Activated CD4-positive, alpha-beta T cell treated with anti-CD3 and anti-CD28 coated beads for 36 hours (primary cell): ENCODE data around the gene CBX8. TPM values are rescaled to one million over a fixed set of nuclear protein-coding genes. Genes with fewer than 3 reads are reported as not detected.

ENCODE experiments used
- ATAC-seq: fragments of 200-7000 bp; cut with Tn5 transposase; one replicate; pipeline ENCODE4 v1.10.0; 2021; ENCODE audit warnings: mild to moderate bottlenecking, moderate library complexity
- CTCF ChIA-PET: fragments of 350-600 bp; sonication (Branson Sonifier 250); formaldehyde crosslinking; loops from one replicate; lab custom pipeline; 2021; ENCODE audit warnings: antibody characterized with exemption; lab: Charles Lee
- POLR2A ChIA-PET: fragments of 350-600 bp; sonication (Branson Sonifier 250); formaldehyde crosslinking; loops from one replicate; lab custom pipeline; 2021; ENCODE audit warnings: antibody characterized with exemption, inconsistent platforms; lab: Charles Lee
- DNase-seq: peaks from one replicate; pipeline ENCODE4 v3.0.0-alpha.2; 2020
- H3K27ac Mint-ChIP-seq: one replicate; pipeline ENCODE4 v1.8.0; 2021; ENCODE audit warnings: mixed read lengths
- H3K27me3 Mint-ChIP-seq: one replicate; pipeline ENCODE4 v1.8.0; 2021; ENCODE audit warnings: mixed read lengths
- H3K36me3 Mint-ChIP-seq: one replicate; pipeline ENCODE4 v1.8.0; 2021; ENCODE audit warnings: low read depth, mixed read lengths
- H3K4me1 Mint-ChIP-seq: one replicate; pipeline ENCODE4 v1.8.0; 2021; ENCODE audit warnings: mixed read lengths
- H3K4me3 Mint-ChIP-seq: one replicate; pipeline ENCODE4 v1.8.0; 2021; ENCODE audit warnings: mild to moderate bottlenecking, moderate library complexity, mixed read lengths
- H3K9me3 Mint-ChIP-seq: one replicate; pipeline ENCODE4 v1.8.0; 2021; ENCODE audit warnings: low read depth, mixed read lengths
- intact Hi-C, 2 experiments: fragments of 100-400 bp; cut with DNase I in 1 of 2; cut with micrococcal nuclease in 1 of 2; formaldehyde crosslinking; loops; one replicate each; pipeline versions ENCODE4 v1.14.2 to v1.15.1; 2022 to 2024; cut with DNase I, micrococcal nuclease
- total RNA-seq, 2 experiments: library from RNA; stranded (reverse); gene quantifications; one replicate each; pipeline ENCODE4 v1.2.3, GENCODE V29; 2021

CBX8 gene
- total RNA-seq, 2 experiments from 2014 or later: 4.7 to 6.0 TPM

- Mint-ChIP-seq H3K9me3 (no peaks in the 10 kb centered on the region), H3K27me3 (peaks cover 37% of the 10 kb centered on the region), H3K4me3 (no peak overlapping the region), H3K27ac (no peak overlapping the region), H3K36me3 (no peaks in the 10 kb centered on the region), H3K4me1 (peaks cover 19% of the 10 kb centered on the region)
- CTCF ChIA-PET: interaction anchor here (1.1 to 1.5 kb wide), 3 partner anchors 9 to 104 kb away, joined by 4 to 5 read pairs (median 4); no protein-coding TSS in a partner anchor
- ATAC-seq (no peak), DNase-seq (no peak)
- POLR2A ChIA-PET: interaction anchor here (0.6 to 0.7 kb wide), 3 partner anchors 9 to 135 kb away, joined by 3 to 4 read pairs (median 4); no protein-coding TSS in a partner anchor
- intact Hi-C loops: loop anchor here (2.0 to 10.0 kb wide), 3 partner anchors 91 to 229 kb away; partner anchors contain the start of gene CBX4 (in 1 of the 2)
These were observed 53.3 kb downstream of the CBX8 start for GRCh38 chr17:79743614-79744013.

GRCh38 chr17:79742951-79743476 is 53.9 kb downstream of the CBX8 start:
- H3K9me3 Mint-ChIP-seq: no peaks in the 10 kb centered on the region
- H3K27me3 Mint-ChIP-seq: peaks cover 35% of the 10 kb centered on the region
- H3K4me1 Mint-ChIP-seq: peaks cover 19% of the 10 kb centered on the region
- H3K4me3 Mint-ChIP-seq: no peak overlapping the region
- DNase-seq (no peak), ATAC-seq (no peak)
- H3K27ac Mint-ChIP-seq: no peak overlapping the region
- intact Hi-C loops: loop anchor here (1.0 to 10.0 kb wide), 7 partner anchors 15 to 248 kb away; partner anchors contain the start of genes CBX2 (in 1 of the 2) and CBX4 (in 1 of the 2)
- CTCF ChIA-PET: interaction anchor here (1.1 to 1.5 kb wide), 4 partner anchors 9 to 251 kb away, joined by 3 to 4 read pairs (median 4); no protein-coding TSS in a partner anchor
- H3K36me3 Mint-ChIP-seq: no peaks in the 10 kb centered on the region
- POLR2A ChIA-PET: interaction anchor here (0.6 kb wide), 1 partner anchor 136 kb away, joined by 4 read pairs; no protein-coding TSS in a partner anchor

GRCh38 chr17:79742589-79742918 is 54.3 kb downstream of the CBX8 start:
- POLR2A ChIA-PET: no interaction called here
- ATAC-seq (no peak), DNase-seq (no peak)
- CTCF ChIA-PET: interaction anchor here (0.7 to 1.9 kb wide), 8 partner anchors 9 to 257 kb away, joined by 3 to 17 read pairs (median 4); no protein-coding TSS in a partner anchor
- H3K27me3 Mint-ChIP-seq: peaks cover 34% of the 10 kb centered on the region
- H3K36me3 Mint-ChIP-seq: no peaks in the 10 kb centered on the region
- no peak overlapping the region for H3K27ac Mint-ChIP-seq
- no peaks in the 10 kb centered on the region for H3K9me3 Mint-ChIP-seq
- intact Hi-C loops: loop anchor here (1.0 to 10.0 kb wide), 7 partner anchors 14 to 249 kb away; partner anchors contain the start of genes CBX2 (in 1 of the 2) and CBX4 (in 1 of the 2)
- peaks cover 16% of the 10 kb centered on the region for H3K4me1 Mint-ChIP-seq
- H3K4me3 Mint-ChIP-seq: no peak overlapping the region

Other genes with a start within 250 kb of the CBX8 start
- under 1 TPM in 1 of 2 experiments, not detected in 1; 0.11 TPM for gene RBFOX3, start 186.0 kb downstream of the CBX8 start, total RNA-seq
- not detected for gene ENPP7, start 66.1 kb downstream of the CBX8 start, total RNA-seq
- 1 to 10 TPM; 4.2 to 4.3 TPM for gene CBX2, start 18.9 kb downstream of the CBX8 start, total RNA-seq
- gene CBX4, start 42.4 kb upstream of the CBX8 start, total RNA-seq: 10 to 100 TPM; 14.9 to 18.5 TPM
- 10 to 100 TPM in 1 of 2 experiments, 1 to 10 TPM in 1; 8.3 to 10.4 TPM for gene TBC1D16, start 238.8 kb upstream of the CBX8 start, total RNA-seq
- under 1 TPM; 0.56 to 0.57 TPM for gene CCDC40, start 239.6 kb upstream of the CBX8 start, total RNA-seq